GM23338 (cell line): Measurements from ENCODE around the gene CNNM4.

Experiments
- CREB1 ChIP-seq: fragments of 250-450 bp; sonication (Bioruptor Pico); IDR thresholded peaks from 2 replicates; pipeline ENCODE4 v1.5.0; 2020; ENCODE audit warnings: low read depth, mild to moderate bottlenecking, moderate library complexity
- CTCF ChIP-seq, 2 experiments: fragments of 200-600 bp in 1 of 2; sonication (generic) in 1 of 2; conservative IDR thresholded peaks; 2 replicates each; pipeline versions ENCODE4 v1.5.1 to v1.6.1; 2016 to 2017; ENCODE audit warnings: antibody characterized with exemption in 2 of 2, low read depth in 2 of 2, mild to moderate bottlenecking in 2 of 2, moderate library complexity in 1 of 2
- EZH2 ChIP-seq: fragments of 200-600 bp; sonication (generic); IDR thresholded peaks from one replicate; pipeline ENCODE4 v1.8.0; 2017; ENCODE audit warnings: antibody characterized with exemption, mild to moderate bottlenecking, low read depth; ENCODE audit not compliant: unreplicated experiment
- POLR2AphosphoS5 ChIP-seq: IDR thresholded peaks from 2 replicates; pipeline ENCODE4 v1.6.1; 2016; ENCODE audit warnings: antibody characterized with exemption, low read depth
- TF ChIP-seq, protein P1 (sequence below): IDR thresholded peaks from one replicate; pipeline ENCODE4 v1.6.1; 2018; ENCODE audit warnings: antibody characterized with exemption; ENCODE audit not compliant: unreplicated experiment

DNA sequence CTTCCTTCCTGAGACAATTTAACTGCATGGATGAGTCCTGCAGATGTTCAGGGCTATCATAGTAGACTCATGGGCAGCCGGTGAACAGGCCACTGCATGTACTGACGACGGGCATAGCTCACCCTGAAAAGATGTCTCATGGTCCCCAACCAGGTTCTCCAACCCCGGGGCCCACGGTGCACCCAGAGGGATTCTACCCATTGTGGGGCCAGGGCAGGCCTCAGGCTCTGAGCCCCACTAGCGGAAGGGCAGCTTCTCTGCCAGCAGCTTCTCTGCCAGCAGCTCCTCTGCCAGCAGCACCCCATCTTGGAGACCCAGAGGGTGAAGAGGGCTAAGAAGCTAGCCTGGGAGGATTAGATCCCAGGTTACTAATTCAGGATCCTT is 3.2 kb upstream of the CNNM4 start:
- TF ChIP-seq POLR2AphosphoS5 = no peak
- TF ChIP-seq CTCF (conservative IDR thresholded peaks at IDR 0.05; ENCODE audit: low read depth in 2 of 2) = no peak
- no peak for TF ChIP-seq EZH2
- TF ChIP-seq, protein P1, sequence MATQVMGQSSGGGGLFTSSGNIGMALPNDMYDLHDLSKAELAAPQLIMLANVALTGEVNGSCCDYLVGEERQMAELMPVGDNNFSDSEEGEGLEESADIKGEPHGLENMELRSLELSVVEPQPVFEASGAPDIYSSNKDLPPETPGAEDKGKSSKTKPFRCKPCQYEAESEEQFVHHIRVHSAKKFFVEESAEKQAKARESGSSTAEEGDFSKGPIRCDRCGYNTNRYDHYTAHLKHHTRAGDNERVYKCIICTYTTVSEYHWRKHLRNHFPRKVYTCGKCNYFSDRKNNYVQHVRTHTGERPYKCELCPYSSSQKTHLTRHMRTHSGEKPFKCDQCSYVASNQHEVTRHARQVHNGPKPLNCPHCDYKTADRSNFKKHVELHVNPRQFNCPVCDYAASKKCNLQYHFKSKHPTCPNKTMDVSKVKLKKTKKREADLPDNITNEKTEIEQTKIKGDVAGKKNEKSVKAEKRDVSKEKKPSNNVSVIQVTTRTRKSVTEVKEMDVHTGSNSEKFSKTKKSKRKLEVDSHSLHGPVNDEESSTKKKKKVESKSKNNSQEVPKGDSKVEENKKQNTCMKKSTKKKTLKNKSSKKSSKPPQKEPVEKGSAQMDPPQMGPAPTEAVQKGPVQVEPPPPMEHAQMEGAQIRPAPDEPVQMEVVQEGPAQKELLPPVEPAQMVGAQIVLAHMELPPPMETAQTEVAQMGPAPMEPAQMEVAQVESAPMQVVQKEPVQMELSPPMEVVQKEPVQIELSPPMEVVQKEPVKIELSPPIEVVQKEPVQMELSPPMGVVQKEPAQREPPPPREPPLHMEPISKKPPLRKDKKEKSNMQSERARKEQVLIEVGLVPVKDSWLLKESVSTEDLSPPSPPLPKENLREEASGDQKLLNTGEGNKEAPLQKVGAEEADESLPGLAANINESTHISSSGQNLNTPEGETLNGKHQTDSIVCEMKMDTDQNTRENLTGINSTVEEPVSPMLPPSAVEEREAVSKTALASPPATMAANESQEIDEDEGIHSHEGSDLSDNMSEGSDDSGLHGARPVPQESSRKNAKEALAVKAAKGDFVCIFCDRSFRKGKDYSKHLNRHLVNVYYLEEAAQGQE = no peak
- no peak for TF ChIP-seq CREB1
